B cell (primary cell): ENCODE measurements around the gene MKRN1.
"Not testable (repeated sequence)": the region's sequence is repeated elsewhere in the genome, so short reads cannot be mapped to it uniquely, and the experiment has no call there.

ENCODE experiments used
- EZH2 ChIP-seq: IDR thresholded peaks from 2 replicates; pipeline ENCODE4 v1.6.1; 2012; ENCODE audit warnings: borderline replicate concordance, low read depth, mild to moderate bottlenecking, moderate library complexity, low read length; ENCODE audit not compliant: insufficient read depth, poor library complexity, severe bottlenecking
- TF ChIP-seq, protein P1 (sequence below): fragments of 200-600 bp; IDR thresholded peaks from one replicate; pipeline ENCODE4 v1.8.0; 2022; ENCODE audit warnings: antibody characterized with exemption, mild to moderate bottlenecking

DNA sequence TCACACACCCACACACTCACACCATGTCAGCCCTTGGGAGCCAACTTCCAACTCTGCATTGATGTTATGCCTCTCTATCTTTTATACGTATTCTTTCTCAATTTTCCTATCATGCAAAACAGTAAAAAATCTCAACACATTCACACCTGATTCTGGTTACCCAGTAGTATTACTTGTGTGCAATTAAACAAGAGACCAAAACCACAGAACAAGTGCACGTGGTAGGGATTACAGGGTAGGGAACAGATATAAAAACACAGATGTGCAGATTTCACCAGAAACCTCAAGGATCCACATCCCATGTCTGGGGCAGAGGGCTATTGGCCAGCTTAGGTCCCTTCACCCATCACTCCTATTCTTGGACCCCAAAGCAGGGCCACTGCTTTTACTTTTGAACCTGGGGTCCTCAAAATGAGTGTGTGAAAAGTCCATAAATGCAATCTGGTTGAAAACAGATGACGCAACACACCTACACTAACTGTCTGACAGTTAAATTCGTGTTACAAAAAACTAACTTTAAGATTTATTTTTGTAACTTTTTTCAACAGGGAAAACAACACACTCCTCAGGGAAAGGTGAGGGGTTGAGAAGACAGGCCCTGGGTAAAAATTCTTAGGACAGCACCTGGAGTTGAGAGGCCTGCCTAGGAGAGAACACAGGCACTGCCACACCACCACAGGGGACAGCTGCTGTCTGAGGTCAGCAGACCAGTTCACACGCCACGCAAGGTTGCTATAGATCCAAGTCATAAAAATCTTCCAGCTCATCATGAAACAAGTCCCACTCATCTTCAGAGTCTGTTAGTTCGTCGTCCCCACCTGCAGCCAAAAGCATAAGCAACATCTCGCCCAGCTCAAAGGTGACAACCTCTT lies 25.3 kb downstream of the MKRN1 start:
- TF ChIP-seq, protein P1, sequence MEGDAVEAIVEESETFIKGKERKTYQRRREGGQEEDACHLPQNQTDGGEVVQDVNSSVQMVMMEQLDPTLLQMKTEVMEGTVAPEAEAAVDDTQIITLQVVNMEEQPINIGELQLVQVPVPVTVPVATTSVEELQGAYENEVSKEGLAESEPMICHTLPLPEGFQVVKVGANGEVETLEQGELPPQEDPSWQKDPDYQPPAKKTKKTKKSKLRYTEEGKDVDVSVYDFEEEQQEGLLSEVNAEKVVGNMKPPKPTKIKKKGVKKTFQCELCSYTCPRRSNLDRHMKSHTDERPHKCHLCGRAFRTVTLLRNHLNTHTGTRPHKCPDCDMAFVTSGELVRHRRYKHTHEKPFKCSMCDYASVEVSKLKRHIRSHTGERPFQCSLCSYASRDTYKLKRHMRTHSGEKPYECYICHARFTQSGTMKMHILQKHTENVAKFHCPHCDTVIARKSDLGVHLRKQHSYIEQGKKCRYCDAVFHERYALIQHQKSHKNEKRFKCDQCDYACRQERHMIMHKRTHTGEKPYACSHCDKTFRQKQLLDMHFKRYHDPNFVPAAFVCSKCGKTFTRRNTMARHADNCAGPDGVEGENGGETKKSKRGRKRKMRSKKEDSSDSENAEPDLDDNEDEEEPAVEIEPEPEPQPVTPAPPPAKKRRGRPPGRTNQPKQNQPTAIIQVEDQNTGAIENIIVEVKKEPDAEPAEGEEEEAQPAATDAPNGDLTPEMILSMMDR: not testable (repeated sequence)
- TF ChIP-seq EZH2: not testable (repeated sequence)
